ES-I3 (cell line): ENCODE data around the gene NPIPA2.
"Not testable (repeated sequence)": the region's sequence is repeated elsewhere in the genome, so short reads cannot be mapped to it uniquely, and the experiment has no call there.

Source experiments
- H3K36me3 ChIP-seq: 2 replicates; pipeline ENCODE4 v1.6.1; 2013; ENCODE audit warnings: mild to moderate bottlenecking, low read length, control low read depth, moderate library complexity; ENCODE audit not compliant: insufficient read depth
- H3K4me1 ChIP-seq: 2 replicates; pipeline ENCODE4 v1.6.1; 2013; ENCODE audit warnings: mild to moderate bottlenecking, control low read depth, low read length; ENCODE audit not compliant: insufficient read depth
- H3K9ac ChIP-seq: 2 replicates; pipeline ENCODE4 v1.6.1; 2013; ENCODE audit warnings: low read depth, mild to moderate bottlenecking, low read length, moderate library complexity
- H3K9me3 ChIP-seq: 2 replicates; pipeline ENCODE4 v1.6.1; 2013; ENCODE audit warnings: mild to moderate bottlenecking, low read length, moderate library complexity; ENCODE audit not compliant: control insufficient read depth, insufficient read depth

NPIPA2 gene

GRCh38 chr16:14742273-14743128 is at the start of gene NPIPA2:
NPIPA2 (plus strand) TSS chr16:14742533; CDS start chr16:14748066, 5,533 bp downstream.
- not testable (repeated sequence) for H3K4me1 ChIP-seq, H3K36me3 ChIP-seq, H3K9ac ChIP-seq, H3K9me3 ChIP-seq

GRCh38 chr16:14694129-14694528 is 48.2 kb upstream of the NPIPA2 start, which contains the start of gene PLA2G10:
PLA2G10 (minus strand) TSS chr16:14694308; CDS start chr16:14694229, 79 bp downstream.
- H3K36me3 ChIP-seq, H3K4me1 ChIP-seq, H3K9me3 ChIP-seq: not testable (repeated sequence)

GRCh38 chr16:14701859-14702258 is 40.5 kb upstream of the NPIPA2 start:
- H3K9me3 ChIP-seq, H3K4me1 ChIP-seq, H3K36me3 ChIP-seq, H3K9ac ChIP-seq: not testable (repeated sequence)

More at GRCh38 chr16:14694129-14694528, 48.2 kb upstream of the NPIPA2 start, which contains the start of gene PLA2G10:
- not testable (repeated sequence) for H3K9ac ChIP-seq

GRCh38 chr16:14702672-14703071 is 39.7 kb upstream of the NPIPA2 start:
- H3K4me1 ChIP-seq, H3K9me3 ChIP-seq, H3K9ac ChIP-seq, H3K36me3 ChIP-seq: not testable (repeated sequence)

- H3K9me3 ChIP-seq = not testable (repeated sequence)
These were observed 38.9 kb upstream of the NPIPA2 start, which contains the start of gene NPIPA3 for GRCh38 chr16:14703156-14704011. NPIPA3 (plus strand) TSS chr16:14703411; CDS start chr16:14708944, 5,533 bp downstream.

GRCh38 chr16:14733233-14733632 is 9.1 kb upstream of the NPIPA2 start:
- not testable (repeated sequence) for H3K4me1 ChIP-seq, H3K36me3 ChIP-seq, H3K9ac ChIP-seq, H3K9me3 ChIP-seq

More at GRCh38 chr16:14703156-14704011, 38.9 kb upstream of the NPIPA2 start, which contains the start of gene NPIPA3:
- H3K9ac ChIP-seq, H3K36me3 ChIP-seq, H3K4me1 ChIP-seq: not testable (repeated sequence)

- H3K9me3 ChIP-seq, H3K9ac ChIP-seq, H3K4me1 ChIP-seq, H3K36me3 ChIP-seq: not testable (repeated sequence)
These were observed 1.4 kb upstream of the NPIPA2 start for GRCh38 chr16:14740832-14741385.

GRCh38 chr16:14741794-14742193 is 539 bp upstream of the NPIPA2 start:
- H3K9me3 ChIP-seq = not testable (repeated sequence)

DNA sequence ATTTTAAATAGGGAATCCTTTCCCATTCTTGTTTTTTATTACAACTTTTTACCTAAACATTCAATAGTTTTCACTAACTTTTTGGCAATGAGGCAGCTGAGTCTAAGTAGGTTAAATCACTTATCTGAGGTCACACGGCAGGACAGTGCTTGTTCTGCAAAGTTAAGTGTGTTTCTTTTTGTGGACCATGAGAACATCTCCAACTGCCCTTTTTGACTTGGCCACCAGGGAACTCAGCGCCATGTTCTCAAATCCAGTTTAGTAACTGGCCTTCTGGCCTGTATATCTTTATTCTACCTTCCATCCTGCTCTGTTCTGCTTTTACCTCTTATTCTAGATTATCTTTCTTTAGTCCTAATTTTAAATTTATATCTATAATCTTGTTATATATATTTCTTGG is 31.3 kb downstream of the NPIPA2 start:
- not testable (repeated sequence) for H3K9ac ChIP-seq, H3K36me3 ChIP-seq, H3K4me1 ChIP-seq, H3K9me3 ChIP-seq

More at GRCh38 chr16:14741794-14742193, 539 bp upstream of the NPIPA2 start:
- H3K36me3 ChIP-seq, H3K4me1 ChIP-seq, H3K9ac ChIP-seq: not testable (repeated sequence)

DNA sequence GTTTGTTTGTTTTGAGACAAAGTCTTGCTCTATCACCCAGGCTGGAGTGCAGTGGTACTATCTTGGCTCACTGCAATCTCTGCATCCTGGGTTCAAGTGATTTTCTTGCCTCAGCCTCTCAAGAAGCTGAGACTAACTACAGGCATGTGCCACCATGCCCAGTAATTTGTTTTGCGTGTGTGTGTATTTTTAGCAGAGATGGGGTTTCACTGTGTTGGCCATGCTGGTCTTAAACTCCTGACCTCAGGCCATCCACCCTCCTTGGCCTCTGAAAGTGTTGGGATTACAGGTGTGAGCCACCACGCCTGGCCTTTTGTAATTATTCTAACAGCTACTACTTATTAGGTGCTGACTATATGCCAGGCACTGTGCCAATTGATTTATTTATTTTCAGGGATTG is 33.3 kb downstream of the NPIPA2 start:
- not testable (repeated sequence) for H3K9ac ChIP-seq, H3K36me3 ChIP-seq, H3K4me1 ChIP-seq, H3K9me3 ChIP-seq

- H3K9me3 ChIP-seq, H3K36me3 ChIP-seq, H3K4me1 ChIP-seq, H3K9ac ChIP-seq: not testable (repeated sequence)
These were observed 34.4 kb downstream of the NPIPA2 start for GRCh38 chr16:14776763-14777162.

GRCh38 chr16:14779368-14779877 is 37.1 kb downstream of the NPIPA2 start:
- not testable (repeated sequence) for H3K36me3 ChIP-seq, H3K9me3 ChIP-seq, H3K9ac ChIP-seq, H3K4me1 ChIP-seq

DNA sequence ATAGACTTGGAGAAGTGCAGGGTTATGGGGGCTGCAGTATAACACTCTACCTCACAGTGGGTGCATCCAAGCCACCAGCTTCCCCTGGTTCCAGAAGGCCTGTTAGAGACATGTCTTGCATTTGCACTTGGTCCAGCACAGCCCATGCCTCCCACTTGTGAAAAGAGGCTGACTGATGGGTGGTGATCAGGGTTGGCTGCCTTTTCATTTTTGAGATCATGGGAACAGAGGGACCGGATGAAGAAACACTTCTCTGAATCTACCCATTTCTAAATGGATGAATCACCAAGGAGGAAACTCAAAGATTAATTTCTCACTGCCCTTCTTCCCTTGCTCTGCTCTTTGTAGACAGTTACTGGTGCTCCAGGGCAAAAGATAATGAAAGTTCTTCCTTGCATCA is 43.8 kb downstream of the NPIPA2 start:
- H3K4me1 ChIP-seq, H3K36me3 ChIP-seq, H3K9ac ChIP-seq, H3K9me3 ChIP-seq: not testable (repeated sequence)

- not testable (repeated sequence) for H3K9ac ChIP-seq, H3K36me3 ChIP-seq, H3K4me1 ChIP-seq, H3K9me3 ChIP-seq
These were observed 47.2 kb downstream of the NPIPA2 start for GRCh38 chr16:14789577-14789976.
